Thoracic aorta (tissue), 2 donors: ENCODE results near the gene STIP1. TPM values are rescaled to one million over a fixed set of nuclear protein-coding genes. Genes with fewer than 3 reads are reported as not detected.
"Not testable (repeated sequence)": the region's sequence is repeated elsewhere in the genome, so short reads cannot be mapped to it uniquely, and the experiment has no call there.

Source experiments
- ATAC-seq: fragments of 150-250 bp; one replicate; pipeline ENCODE4 v1.8.0; 2017; ENCODE audit warnings: low read depth; ENCODE audit not compliant: insufficient number of reproducible peaks, low FRiP score
- DNase-seq: peaks from one replicate; pipeline ENCODE4 v3.0.0-alpha.2; 2020; ENCODE audit warnings: low spot score
- H3K27ac ChIP-seq, 2 donors: fragments of 200-600 bp; sonication (generic); 1 replicate in 1 of 2; 2 replicates in 1 of 2; pipeline ENCODE4 v1.5.1; 2016; ENCODE audit warnings: mild to moderate bottlenecking in 2 of 2, moderate library complexity in 2 of 2
- H3K27me3 ChIP-seq: fragments of 200-600 bp; sonication (generic); replicated peaks from 2 replicates; pipeline ENCODE4 v1.6.0; 2016; ENCODE audit warnings: mild to moderate bottlenecking; ENCODE audit not compliant: insufficient read depth
- H3K36me3 ChIP-seq: fragments of 200-600 bp; sonication (generic); one replicate; pipeline ENCODE4 v1.5.1; 2016
- H3K4me1 ChIP-seq, 2 donors: fragments of 200-600 bp; sonication (generic); 1 replicate in 1 of 2; 2 replicates in 1 of 2; pipeline versions ENCODE4 v1.5.1 to v1.6.0; 2016; ENCODE audit warnings: low read depth in 2 of 2, mild to moderate bottlenecking in 1 of 2; ENCODE audit not compliant: control insufficient read depth in 1 of 2
- H3K4me3 ChIP-seq: fragments of 200-600 bp; sonication (generic); 2 replicates; pipeline ENCODE4 v1.5.1; 2016; ENCODE audit warnings: mild to moderate bottlenecking
- H3K9me3 ChIP-seq: fragments of 200-600 bp; sonication (generic); 2 replicates; pipeline ENCODE4 v1.5.1; 2016
- total RNA-seq, 2 donors: library from RNA; depleted of rRNA; stranded (reverse); fragments of >200 nt; gene quantifications; one replicate each; pipeline versions ENCODE4 v1.1.0 to v1.2.3, GENCODE V29; 2016
- TF ChIP-seq, protein P1 (sequence below): fragments of 200-600 bp; sonication (generic); IDR thresholded peaks from one replicate; pipeline ENCODE4 v1.5.1; 2019; ENCODE audit warnings: antibody characterized with exemption

STIP1 gene
- total RNA-seq, 2 donors from 2014 or later = 74.7 to 91.2 TPM

DNA sequence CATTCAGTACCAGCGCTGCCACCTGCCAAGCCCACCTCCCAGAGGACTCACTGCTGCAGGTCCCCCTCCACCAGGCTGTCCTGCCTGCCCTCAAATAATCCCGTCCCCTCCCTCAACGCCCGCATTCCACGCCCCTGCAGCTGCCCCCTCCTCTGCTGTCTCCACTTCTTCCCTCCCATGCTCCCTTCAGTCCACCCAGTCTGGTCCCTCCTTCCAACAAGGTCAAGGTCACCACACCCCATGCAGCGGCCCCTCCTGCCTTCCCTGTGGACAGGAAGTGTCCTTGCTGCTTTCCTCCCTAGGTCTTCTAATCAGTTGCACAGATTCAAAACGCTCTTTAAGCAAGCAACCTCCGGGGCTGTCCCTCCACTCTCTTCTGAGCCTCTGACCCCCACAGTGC, 32.2 kb upstream of the STIP1 start:
- TF ChIP-seq, protein P1, sequence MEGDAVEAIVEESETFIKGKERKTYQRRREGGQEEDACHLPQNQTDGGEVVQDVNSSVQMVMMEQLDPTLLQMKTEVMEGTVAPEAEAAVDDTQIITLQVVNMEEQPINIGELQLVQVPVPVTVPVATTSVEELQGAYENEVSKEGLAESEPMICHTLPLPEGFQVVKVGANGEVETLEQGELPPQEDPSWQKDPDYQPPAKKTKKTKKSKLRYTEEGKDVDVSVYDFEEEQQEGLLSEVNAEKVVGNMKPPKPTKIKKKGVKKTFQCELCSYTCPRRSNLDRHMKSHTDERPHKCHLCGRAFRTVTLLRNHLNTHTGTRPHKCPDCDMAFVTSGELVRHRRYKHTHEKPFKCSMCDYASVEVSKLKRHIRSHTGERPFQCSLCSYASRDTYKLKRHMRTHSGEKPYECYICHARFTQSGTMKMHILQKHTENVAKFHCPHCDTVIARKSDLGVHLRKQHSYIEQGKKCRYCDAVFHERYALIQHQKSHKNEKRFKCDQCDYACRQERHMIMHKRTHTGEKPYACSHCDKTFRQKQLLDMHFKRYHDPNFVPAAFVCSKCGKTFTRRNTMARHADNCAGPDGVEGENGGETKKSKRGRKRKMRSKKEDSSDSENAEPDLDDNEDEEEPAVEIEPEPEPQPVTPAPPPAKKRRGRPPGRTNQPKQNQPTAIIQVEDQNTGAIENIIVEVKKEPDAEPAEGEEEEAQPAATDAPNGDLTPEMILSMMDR = no peak
- DNase-seq = no peak
- Histone ChIP-seq H3K36me3 (no peaks in the 10 kb centered on the region), H3K9me3 (no peaks in the 10 kb centered on the region), H3K27ac (no peak overlapping the region), H3K4me1 (no peaks in the 10 kb centered on the region), H3K27me3 (no peaks in the 10 kb centered on the region), H3K4me3 (no peak overlapping the region)
- ATAC-seq = no peak

DNA sequence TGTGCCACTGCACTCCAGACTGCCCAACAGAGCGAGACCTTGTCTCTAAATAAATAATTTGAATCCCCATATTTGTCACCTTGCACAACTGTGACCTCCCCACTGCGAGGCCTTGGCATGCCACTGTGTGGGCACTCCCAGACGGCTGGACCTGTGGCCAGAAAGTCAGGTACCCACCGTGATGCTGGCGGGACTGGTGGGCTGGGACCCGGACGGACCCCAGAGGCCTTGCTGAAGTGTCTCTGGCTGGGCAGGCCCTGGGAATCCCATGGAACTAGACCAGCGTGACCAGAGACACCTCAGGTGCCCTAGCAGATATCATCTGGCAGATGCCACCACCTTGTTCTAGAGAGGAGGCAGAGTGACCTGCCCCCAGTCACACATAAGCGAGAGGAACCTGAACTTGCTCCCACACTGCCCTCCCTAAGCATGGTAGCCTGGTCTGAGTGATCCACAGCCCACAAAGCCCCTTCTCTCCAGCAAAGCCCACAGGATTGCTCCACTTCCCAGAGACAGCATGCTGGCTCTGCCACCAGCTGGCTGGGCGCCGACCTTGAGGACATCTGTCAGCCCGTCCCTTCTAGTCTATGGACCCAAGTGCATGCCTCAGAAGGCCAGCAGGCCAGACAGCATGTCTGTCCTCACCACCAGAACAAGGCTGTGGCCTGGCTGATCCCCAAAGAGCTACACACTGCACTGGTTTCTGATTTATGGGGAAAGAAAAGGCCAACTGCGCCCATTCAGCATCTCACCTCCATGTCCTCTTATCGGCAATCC, 29.5 kb upstream of the STIP1 start:
- no peaks in the 10 kb centered on the region for H3K36me3 ChIP-seq
- no peak for DNase-seq
- no peak for ATAC-seq
- no peaks in the 10 kb centered on the region for H3K9me3 ChIP-seq
- TF ChIP-seq, protein P1 = no peak
- no peak overlapping the region for H3K4me3 ChIP-seq
- H3K4me1 ChIP-seq = no peaks in the 10 kb centered on the region
- no peaks in the 10 kb centered on the region for H3K27me3 ChIP-seq
- no peak overlapping the region for H3K27ac ChIP-seq

DNA sequence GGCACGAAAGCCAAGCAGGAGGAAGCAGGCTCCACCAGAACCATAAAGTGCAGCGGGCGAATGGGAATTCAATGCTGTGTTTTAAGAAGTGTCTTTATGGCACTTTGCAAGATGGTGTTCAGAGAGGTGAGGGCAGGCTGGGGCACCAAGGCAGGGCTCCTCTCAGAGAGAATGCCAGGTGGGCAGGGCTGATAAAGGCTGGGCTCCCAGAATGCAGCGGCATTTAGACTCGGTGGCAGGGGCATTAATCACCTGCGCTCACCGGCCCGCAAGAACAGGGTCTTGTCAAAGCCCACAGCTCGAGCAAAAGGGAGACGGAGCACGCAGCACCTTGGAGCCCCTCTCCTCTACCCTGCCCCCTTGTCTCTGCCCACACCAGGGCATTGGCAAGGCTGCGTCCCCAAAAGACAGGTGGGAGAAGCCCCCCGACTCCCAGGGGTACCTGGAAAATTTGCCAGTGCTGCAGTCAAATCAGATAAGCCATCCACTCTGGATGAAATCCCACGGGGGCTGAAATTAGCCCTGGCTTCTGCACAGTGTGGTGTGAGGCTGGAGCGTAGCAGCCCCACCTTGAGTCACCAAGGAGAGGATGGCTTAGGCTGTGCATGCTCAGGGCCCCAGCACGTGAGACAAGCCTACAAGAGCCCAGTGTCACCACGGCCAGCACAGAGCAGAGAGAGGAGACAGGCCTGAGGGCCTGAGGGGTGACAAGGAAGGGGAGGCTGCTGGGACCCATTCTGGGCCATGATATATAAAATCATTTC, 28.2 kb upstream of the STIP1 start:
- Histone ChIP-seq H3K36me3 (no peaks in the 10 kb centered on the region), H3K27me3 (no peaks in the 10 kb centered on the region), H3K4me1 (no peaks in the 10 kb centered on the region), H3K27ac (no peak overlapping the region), H3K4me3 (no peak overlapping the region), H3K9me3 (no peaks in the 10 kb centered on the region)
- TF ChIP-seq, protein P1 = no peak
- ATAC-seq (no peak), DNase-seq (no peak)

DNA sequence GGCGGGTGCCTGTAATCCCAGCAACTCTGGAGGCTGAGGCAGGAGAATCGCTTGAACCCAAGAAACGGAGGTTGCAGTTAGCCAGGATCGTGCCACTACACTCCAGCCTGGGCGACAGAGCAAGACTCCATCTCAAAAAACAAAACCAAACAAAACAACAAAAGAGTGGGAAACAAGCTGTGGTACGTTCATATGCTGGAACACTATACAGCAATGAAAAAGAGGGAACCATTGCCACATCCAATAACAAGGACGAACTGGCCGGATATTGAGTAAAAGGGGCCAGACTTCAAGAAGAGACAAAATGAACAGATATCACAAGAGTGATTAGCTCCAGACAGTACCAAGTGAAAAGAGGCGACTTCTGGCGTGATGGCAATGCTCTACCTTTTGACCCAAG, 24.9 kb upstream of the STIP1 start:
- Histone ChIP-seq H3K27ac (no peak overlapping the region), H3K4me1 (peaks cover 0 to 15% of the 10 kb centered on the region in 2 donors), H3K36me3 (no peaks in the 10 kb centered on the region), H3K27me3 (no peaks in the 10 kb centered on the region), H3K9me3 (no peaks in the 10 kb centered on the region), H3K4me3 (no peak overlapping the region)
- no peak for DNase-seq
- TF ChIP-seq, protein P1 = no peak
- ATAC-seq = no peak

DNA sequence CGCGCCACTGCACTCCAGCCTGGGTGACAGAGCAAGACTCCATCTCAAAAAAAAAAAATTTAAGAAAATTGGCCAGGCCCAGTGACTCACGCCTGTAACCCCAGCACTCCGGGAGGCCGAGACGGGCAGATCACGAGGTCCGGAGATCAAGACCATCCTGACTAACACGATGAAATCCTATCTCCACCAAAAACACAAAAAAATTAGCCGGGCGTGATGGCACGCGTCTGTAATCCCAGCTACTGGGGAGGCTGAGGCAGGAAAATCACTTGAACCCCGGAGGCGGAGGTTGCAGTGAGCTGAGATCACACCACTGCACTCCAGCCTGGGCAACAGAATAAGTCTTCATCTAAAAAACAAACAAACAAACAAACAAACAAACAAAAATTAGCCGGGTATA, 23.2 kb upstream of the STIP1 start:
- H3K27ac ChIP-seq, H3K9me3 ChIP-seq, H3K36me3 ChIP-seq, H3K4me3 ChIP-seq, DNase-seq, H3K27me3 ChIP-seq, ATAC-seq: not testable (repeated sequence)
- H3K4me1 ChIP-seq = peaks cover 0 to 21% of the 10 kb centered on the region in 2 donors
